Fibroblast of mammary gland (primary cell): ENCODE results near the gene KHSRP.

ENCODE experiments used
- DNase-seq: peaks from one replicate; pipeline ENCODE4 v3.0.0-alpha.2; 2010; ENCODE audit warnings: low read depth
- H3K4me3 ChIP-seq: 2 replicates; pipeline ENCODE4 v1.5.1; 2011; ENCODE audit warnings: low read depth, mild to moderate bottlenecking, low read length, moderate library complexity; ENCODE audit not compliant: control insufficient read depth
- TF ChIP-seq, protein P1 (sequence below): conservative IDR thresholded peaks from 2 replicates; pipeline ENCODE4 v1.5.1; 2011; ENCODE audit warnings: low read depth, low read length, inconsistent platforms; ENCODE audit not compliant: control insufficient read depth, insufficient read depth

KHSRP gene

DNA sequence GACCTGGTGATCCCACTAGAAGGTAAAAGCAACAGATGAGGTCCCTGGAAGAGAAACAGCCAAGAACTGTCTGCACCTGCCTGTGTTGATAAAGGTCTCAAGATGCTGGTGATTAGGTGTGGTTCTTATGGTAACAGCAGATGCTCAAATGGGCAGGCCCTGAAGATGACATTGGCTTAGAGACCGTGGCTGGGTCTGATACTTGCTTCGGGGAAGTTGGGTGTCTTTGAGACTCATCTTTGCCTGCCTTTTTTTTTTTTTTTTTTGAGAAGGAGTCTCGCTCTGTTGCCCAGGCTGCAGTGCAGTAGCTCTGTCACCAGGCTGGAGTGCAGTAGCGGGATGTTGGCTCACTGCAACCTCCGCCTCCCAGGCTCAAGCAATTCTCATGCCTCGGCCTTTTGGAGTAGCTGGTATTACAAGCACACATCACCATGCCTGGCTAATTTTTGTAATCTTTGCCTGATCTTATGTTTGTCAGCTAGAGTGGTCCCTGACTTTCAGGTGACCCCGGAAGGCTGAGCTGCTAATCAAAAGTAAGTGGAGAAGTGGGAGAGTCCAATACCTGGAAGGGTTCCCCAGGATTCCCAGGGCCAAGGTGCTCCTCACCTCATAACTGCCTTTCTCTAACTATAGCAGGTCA lies 27.1 kb upstream of the KHSRP start:
- TF ChIP-seq, protein P1, sequence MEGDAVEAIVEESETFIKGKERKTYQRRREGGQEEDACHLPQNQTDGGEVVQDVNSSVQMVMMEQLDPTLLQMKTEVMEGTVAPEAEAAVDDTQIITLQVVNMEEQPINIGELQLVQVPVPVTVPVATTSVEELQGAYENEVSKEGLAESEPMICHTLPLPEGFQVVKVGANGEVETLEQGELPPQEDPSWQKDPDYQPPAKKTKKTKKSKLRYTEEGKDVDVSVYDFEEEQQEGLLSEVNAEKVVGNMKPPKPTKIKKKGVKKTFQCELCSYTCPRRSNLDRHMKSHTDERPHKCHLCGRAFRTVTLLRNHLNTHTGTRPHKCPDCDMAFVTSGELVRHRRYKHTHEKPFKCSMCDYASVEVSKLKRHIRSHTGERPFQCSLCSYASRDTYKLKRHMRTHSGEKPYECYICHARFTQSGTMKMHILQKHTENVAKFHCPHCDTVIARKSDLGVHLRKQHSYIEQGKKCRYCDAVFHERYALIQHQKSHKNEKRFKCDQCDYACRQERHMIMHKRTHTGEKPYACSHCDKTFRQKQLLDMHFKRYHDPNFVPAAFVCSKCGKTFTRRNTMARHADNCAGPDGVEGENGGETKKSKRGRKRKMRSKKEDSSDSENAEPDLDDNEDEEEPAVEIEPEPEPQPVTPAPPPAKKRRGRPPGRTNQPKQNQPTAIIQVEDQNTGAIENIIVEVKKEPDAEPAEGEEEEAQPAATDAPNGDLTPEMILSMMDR = no peak
- no peak overlapping the region for H3K4me3 ChIP-seq
- DNase-seq = no peak

DNA sequence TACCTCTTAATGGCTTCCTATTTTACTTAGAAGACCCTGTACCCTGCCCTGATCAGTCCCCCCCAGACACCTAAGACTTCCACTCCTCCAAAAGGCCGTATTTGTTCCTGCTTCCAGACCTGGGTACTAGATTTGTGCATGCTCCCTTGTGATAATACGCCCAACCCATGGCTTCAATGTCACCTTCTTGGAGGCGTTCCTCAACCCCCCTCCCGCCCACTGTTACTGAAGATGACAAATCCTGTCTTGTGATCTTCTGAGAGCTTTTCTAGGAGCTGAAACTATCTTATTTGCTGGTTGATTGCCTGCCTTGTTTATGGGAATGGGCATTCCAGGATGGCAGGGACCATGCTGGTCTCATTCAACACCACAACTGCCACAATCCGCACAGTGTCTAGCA lies 25.6 kb upstream of the KHSRP start:
- no peak for DNase-seq
- TF ChIP-seq, protein P1 = no peak

DNA sequence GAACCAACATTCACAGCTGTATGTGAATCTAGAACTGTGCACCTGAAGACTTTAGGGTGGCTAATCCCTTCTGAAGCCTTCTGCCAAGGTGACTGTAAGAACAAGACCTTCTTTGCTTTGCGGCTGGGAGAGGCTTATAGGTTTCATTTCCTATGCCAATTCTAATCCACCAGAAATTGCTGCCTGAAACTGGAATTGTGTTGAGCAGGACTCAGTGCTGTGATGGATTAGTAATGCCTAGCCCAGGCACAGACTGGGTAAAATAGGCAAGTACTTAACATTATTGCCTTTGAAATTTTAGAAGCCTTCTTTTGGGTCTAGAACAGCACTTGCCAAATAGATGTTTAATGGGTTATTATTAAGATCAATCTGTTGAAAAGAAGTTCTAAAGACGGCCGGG lies 23.4 kb upstream of the KHSRP start:
- TF ChIP-seq, protein P1 = no peak
- DNase-seq = no peak
- H3K4me3 ChIP-seq = no peak overlapping the region

More for the DNA sequence above, 25.6 kb upstream of the KHSRP start:
- H3K4me3 ChIP-seq = no peak overlapping the region

DNA sequence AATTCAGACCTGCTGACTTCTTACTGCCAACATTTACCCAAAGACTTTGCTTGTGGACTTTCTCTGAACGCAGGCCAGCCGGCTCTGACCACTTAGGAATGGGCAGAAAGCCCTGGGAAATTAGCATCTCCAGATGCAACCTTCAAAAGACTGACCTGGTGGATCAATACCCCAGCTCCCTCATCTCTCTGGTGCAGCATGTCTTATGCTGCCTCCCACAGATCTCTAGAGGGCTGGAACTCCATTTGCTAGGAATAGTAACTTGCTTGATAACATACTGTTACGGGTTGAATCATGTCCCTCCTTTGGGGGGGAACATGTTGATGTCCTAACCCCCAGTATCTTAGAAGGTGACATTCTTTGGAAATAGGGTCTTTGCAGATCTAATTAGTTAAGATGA lies 21.8 kb upstream of the KHSRP start:
- no peak for DNase-seq
- no peak overlapping the region for H3K4me3 ChIP-seq
- TF ChIP-seq, protein P1 = no peak

DNA sequence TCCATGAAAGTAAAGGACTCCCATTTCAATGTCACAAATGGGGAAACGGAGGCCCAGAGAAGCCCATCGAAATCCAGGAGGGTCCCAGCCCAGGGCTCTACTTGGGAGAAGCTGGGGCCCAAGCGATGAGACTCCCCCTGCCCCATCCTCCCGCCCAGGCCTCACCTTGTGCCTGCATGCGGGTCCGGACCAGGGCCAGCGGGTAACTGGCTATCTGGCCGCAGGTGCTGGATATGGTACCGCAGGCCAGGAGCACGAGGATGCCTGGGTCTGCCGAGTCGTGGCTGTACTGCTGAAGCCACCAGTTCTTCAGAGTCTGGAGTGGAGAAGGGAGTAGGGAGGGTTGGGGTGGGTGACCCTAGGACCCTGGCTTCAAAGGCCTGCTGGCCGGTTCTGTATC lies 19.4 kb upstream of the KHSRP start:
- DNase-seq = no peak
- H3K4me3 ChIP-seq = no peak overlapping the region
- TF ChIP-seq, protein P1 = no peak

DNA sequence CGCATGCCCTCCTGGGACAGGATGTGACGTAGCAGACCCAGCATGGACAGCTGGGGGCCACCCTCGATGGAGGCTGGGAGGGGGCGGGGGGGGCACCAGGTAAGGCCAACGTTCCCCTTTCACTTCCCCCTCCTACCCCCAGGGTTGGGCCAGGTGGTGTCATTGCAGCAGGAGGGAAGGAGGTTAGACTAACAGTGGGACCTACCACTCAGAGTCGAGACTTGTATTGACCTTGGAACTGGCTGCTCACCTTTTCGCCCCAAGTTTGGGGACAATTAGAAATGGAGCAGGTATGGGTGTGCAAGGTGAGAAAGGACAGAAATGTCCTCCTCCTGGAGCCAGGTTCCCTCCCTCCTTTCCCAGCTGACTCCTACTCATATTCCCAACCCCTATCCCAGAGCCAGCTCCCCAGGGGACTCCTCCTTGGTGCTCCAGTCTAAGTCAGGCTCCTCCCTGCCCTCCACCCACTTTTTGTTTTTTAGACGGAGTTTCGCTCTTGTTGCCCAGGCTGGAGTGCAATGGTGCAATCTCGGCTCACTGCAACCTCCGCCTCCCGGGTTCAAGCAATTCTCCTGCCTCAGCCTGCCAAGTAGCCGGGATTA lies 17.6 kb upstream of the KHSRP start:
- TF ChIP-seq, protein P1 = no peak
- no peak for DNase-seq
- no peak overlapping the region for H3K4me3 ChIP-seq
